Brain microvascular endothelial cell (primary cell): ENCODE results near the gene EXOC4.

Source experiments
- DNase-seq: peaks from one replicate; pipeline ENCODE4 v3.0.0-alpha.2; 2020
- H3K27ac ChIP-seq: fragments of 250-450 bp; sonication (Bioruptor Pico); 2 replicates; pipeline ENCODE4 v1.5.1; 2020; ENCODE audit warnings: mild to moderate bottlenecking, moderate library complexity
- H3K27me3 ChIP-seq: fragments of 250-450 bp; sonication (Bioruptor Pico); replicated peaks from 2 replicates; pipeline ENCODE4 v1.5.1; 2020; ENCODE audit warnings: mild to moderate bottlenecking
- H3K36me3 ChIP-seq: fragments of 250-450 bp; sonication (Bioruptor Pico); replicated peaks from 2 replicates; pipeline ENCODE4 v1.5.1; 2020; ENCODE audit warnings: mild to moderate bottlenecking
- H3K4me3 ChIP-seq: 2 replicates; pipeline ENCODE4 v1.5.1; 2011; ENCODE audit warnings: low read depth, mild to moderate bottlenecking, control low read depth, low read length, moderate library complexity
- in situ Hi-C: cut with HindIII; loops from 2 replicates; pipeline ENCODE4 v1.10.0; 2017; ENCODE audit warnings: low sequenced_read_pairs, low pct_ligation_motif_present
- TF ChIP-seq, protein P1 (sequence below): IDR thresholded peaks from 2 replicates; pipeline ENCODE4 v1.5.1; 2011; ENCODE audit warnings: low read depth, mild to moderate bottlenecking, moderate library complexity, low read length, control low read depth, inconsistent platforms; ENCODE audit errors: missing control alignments

Gene EXOC4

DNA sequence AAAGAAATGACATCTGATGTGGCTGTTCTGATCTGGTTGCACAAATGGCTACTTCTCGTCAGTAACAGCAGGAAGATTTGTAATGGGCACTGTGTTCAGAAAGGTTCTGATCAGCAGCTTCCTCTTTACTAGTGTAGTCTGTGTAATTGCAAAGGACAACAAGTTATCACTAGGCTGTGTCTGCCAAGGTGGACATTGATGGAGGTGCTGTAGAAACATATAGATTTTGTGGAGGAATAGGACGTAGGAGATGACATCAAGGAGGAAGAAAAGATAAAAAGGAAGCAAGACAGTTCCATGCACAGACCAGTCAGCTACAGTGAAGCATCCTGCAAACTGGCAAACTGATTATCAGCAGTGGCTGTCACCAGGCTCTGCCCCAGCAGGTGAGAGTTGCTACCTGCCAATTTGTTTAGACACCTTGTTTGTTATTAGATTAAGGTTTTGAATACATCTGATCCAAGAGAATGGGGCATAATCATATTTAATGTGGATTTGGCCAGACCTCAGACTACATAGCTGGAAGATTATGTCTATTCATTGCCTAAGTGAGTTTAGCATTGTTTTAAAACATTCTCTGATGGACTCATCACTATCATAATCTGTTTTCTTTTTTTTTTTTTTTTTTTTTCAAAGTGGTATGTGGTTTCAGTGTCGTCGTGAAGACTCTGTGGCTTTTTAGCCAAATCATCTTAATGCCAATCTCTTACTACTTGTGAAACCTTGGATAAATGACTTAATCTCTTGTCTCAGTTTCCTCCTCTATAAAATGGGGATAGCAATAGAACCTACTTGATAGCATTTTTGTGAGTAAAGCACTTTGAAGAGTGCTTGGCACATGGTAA is 456.4 kb downstream of the EXOC4 start:
- Histone ChIP-seq H3K36me3 (no peaks in the 10 kb centered on the region), H3K27ac (no peak overlapping the region), H3K27me3 (no peaks in the 10 kb centered on the region), H3K4me3 (no peak overlapping the region)
- in situ Hi-C loops, result no loop called here
- no peak for DNase-seq
- TF ChIP-seq, protein P1, sequence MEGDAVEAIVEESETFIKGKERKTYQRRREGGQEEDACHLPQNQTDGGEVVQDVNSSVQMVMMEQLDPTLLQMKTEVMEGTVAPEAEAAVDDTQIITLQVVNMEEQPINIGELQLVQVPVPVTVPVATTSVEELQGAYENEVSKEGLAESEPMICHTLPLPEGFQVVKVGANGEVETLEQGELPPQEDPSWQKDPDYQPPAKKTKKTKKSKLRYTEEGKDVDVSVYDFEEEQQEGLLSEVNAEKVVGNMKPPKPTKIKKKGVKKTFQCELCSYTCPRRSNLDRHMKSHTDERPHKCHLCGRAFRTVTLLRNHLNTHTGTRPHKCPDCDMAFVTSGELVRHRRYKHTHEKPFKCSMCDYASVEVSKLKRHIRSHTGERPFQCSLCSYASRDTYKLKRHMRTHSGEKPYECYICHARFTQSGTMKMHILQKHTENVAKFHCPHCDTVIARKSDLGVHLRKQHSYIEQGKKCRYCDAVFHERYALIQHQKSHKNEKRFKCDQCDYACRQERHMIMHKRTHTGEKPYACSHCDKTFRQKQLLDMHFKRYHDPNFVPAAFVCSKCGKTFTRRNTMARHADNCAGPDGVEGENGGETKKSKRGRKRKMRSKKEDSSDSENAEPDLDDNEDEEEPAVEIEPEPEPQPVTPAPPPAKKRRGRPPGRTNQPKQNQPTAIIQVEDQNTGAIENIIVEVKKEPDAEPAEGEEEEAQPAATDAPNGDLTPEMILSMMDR, result no peak

DNA sequence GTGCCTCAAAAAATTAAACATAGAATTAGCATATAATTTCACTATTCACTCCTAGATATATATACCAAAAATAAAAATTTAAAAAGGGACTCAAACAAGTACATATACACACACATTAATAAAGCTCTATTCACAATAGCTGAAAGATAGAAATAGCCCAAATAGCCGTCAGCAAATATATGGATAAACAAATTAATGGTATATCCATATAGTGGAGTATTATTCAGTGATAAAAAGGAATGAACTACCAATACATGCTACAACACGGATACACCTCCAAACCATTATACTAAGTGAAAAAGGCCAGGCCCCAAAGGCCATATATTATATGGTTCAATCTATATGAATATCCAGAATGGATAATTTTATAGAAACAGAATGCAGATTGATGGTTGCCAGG is 459.7 kb downstream of the EXOC4 start:
- Histone ChIP-seq H3K27ac (no peak overlapping the region), H3K27me3 (no peaks in the 10 kb centered on the region), H3K36me3 (no peaks in the 10 kb centered on the region), H3K4me3 (no peak overlapping the region)
- no peak for DNase-seq
- TF ChIP-seq, protein P1, result no peak
- in situ Hi-C loops, result no loop called here

GRCh38 chr7:133714654-133715053 is 461.8 kb downstream of the EXOC4 start:
- TF ChIP-seq, protein P1, result no peak
- H3K27me3 ChIP-seq, result no peaks in the 10 kb centered on the region
- no peak overlapping the region for H3K27ac ChIP-seq
- H3K4me3 ChIP-seq, result no peak overlapping the region
- in situ Hi-C loops, result no loop called here
- no peak for DNase-seq
- no peaks in the 10 kb centered on the region for H3K36me3 ChIP-seq

- no peak for DNase-seq
- Histone ChIP-seq H3K36me3 (no peaks in the 10 kb centered on the region), H3K27me3 (no peaks in the 10 kb centered on the region), H3K4me3 (no peak overlapping the region), H3K27ac (no peak overlapping the region)
- TF ChIP-seq, protein P1, result no peak
- in situ Hi-C loops, result no loop called here
Observed at GRCh38 chr7:133718131-133718530, 465.3 kb downstream of the EXOC4 start.

DNA sequence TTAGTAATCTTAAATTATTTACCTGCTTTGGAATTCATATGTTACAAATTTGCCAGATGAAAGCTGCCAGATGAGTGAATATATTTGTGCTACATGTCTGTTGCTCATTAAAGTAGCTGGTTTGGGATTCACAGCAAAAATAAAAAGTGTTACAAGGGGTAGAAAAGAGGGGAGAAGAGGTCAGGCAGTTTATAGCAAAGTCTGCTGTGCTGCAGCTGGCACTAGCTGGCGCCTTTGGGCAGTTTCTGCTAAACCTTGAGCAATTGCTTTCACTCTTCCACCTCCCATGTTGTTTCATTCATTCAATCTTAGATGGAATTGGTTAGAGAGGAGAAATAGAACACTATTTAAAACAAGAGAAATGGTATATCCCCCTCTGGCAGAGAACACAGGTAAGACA is 470.2 kb downstream of the EXOC4 start:
- Histone ChIP-seq H3K36me3 (no peaks in the 10 kb centered on the region), H3K4me3 (no peak overlapping the region), H3K27ac (no peak overlapping the region), H3K27me3 (no peaks in the 10 kb centered on the region)
- in situ Hi-C loops, result no loop called here
- no peak for DNase-seq
- TF ChIP-seq, protein P1, result no peak

DNA sequence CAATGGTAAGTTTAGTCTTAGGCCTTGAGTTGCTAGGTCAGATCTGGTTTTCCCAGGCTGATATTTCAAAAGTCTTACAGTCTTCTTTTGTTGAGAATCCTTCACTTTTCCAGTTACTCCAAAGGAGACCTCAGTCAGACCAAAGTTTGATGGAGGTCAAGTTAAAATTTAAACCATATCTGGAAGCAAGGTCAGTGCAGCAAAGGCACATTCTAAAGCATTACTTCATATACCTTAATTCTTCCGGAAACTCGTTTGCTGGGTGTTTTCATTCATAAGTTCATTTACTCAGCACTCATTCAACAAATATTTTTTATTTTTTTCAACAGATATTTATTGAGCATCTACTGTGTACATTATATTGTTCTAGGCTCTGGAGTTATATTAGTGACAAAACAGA is 471.3 kb downstream of the EXOC4 start:
- no peak overlapping the region for H3K4me3 ChIP-seq
- no peaks in the 10 kb centered on the region for H3K36me3 ChIP-seq
- no peak for DNase-seq
- in situ Hi-C loops, result no loop called here
- H3K27ac ChIP-seq, result no peak overlapping the region
- TF ChIP-seq, protein P1, result no peak
- no peaks in the 10 kb centered on the region for H3K27me3 ChIP-seq
